ENCODE results near the gene HMX3.

The HMX3 gene

DNA sequence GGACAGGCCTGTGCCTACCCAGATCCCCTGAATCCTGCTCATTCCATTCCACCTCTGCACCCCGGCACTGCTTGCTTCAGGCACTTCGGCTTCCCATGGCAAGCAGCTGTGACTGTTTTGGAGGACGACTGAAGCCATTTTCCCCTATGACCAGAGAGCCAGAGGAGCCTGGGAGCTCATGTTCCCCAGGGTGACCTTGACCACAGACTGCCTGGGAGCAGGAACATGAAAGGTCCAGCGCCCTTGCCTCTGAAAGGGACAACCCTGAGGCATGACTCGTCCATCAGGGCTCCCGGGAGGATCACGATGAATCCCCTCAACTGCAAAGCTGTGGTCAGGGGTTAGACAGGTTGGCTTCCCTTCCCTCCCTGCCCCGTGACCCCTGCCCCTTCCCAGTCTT lies 16.7 kb upstream of the HMX3 start:
- peaks cover 47% of the 10 kb centered on the region for H3K27me3 Mint-ChIP-seq
- H3K4me3 Mint-ChIP-seq = no peak overlapping the region
- H3K9me3 Mint-ChIP-seq = no peaks in the 10 kb centered on the region
- H3K27ac Mint-ChIP-seq = no peak overlapping the region
- no peaks in the 10 kb centered on the region for H3K36me3 Mint-ChIP-seq (ENCODE audit: low read depth)
- H3K4me1 Mint-ChIP-seq (ENCODE audit: low read depth) = no peaks in the 10 kb centered on the region

DNA sequence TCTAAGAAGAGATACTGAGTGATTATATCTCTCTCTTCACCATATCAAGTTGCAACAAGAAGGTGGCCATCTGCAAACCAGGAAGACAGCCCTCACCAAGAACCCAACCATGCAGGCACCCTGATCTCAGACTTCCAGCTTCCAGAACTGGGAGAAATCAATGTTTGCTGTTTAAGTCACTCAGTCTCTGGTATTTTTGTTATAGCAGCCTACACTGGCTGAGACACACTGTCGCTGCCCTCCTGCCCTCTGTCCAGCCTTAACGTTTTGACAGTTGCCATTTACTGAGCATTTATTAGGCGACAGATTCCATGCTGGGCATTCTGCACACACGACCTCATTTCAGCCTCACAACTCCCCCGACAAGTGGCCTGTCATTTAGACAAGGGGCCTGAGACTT lies 9.5 kb upstream of the HMX3 start:
- no peak overlapping the region for H3K27ac Mint-ChIP-seq
- no peaks in the 10 kb centered on the region for H3K9me3 Mint-ChIP-seq
- no peak overlapping the region for H3K4me3 Mint-ChIP-seq
- H3K36me3 Mint-ChIP-seq (ENCODE audit: low read depth) = no peaks in the 10 kb centered on the region
- H3K27me3 Mint-ChIP-seq = peaks cover 76% of the 10 kb centered on the region
- no peaks in the 10 kb centered on the region for H3K4me1 Mint-ChIP-seq (ENCODE audit: low read depth)

DNA sequence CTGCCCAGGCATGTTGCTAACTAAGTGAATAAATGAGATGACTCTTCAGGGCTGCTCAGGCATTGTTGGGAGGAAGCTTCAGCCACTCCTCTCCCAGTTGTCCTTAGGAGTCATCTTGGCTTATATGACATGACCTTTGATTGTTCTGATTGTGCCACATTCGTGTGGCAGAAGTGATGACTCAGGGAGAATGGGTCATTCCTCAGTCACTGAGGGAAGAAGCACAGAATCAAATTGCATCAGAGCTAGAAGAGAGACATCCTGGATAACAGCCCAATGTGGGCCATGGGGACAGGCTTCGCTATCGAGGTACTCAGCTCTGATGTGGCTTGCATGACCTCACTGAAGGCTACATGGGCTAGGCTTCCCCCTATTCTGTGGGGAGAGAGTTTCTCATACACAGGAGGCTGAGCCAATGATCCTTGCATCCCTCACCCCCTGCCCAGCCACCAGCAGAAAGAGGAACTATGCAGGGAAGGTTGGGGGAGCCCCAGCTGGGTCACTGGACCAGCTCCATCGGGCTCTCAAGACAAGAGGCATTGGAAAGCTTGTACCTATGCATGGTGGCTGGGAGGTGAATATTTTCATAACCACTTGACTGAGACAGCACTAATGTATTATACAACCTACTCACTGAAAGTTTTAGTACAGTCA lies 6.0 kb upstream of the HMX3 start:
- Mint-ChIP-seq H3K36me3 (ENCODE audit: low read depth) (no peaks in the 10 kb centered on the region), H3K27ac (no peak overlapping the region), H3K4me1 (ENCODE audit: low read depth) (peaks cover 22% of the 10 kb centered on the region), H3K9me3 (no peaks in the 10 kb centered on the region), H3K4me3 (no peak overlapping the region), H3K27me3 (peaks cover 91% of the 10 kb centered on the region)

DNA sequence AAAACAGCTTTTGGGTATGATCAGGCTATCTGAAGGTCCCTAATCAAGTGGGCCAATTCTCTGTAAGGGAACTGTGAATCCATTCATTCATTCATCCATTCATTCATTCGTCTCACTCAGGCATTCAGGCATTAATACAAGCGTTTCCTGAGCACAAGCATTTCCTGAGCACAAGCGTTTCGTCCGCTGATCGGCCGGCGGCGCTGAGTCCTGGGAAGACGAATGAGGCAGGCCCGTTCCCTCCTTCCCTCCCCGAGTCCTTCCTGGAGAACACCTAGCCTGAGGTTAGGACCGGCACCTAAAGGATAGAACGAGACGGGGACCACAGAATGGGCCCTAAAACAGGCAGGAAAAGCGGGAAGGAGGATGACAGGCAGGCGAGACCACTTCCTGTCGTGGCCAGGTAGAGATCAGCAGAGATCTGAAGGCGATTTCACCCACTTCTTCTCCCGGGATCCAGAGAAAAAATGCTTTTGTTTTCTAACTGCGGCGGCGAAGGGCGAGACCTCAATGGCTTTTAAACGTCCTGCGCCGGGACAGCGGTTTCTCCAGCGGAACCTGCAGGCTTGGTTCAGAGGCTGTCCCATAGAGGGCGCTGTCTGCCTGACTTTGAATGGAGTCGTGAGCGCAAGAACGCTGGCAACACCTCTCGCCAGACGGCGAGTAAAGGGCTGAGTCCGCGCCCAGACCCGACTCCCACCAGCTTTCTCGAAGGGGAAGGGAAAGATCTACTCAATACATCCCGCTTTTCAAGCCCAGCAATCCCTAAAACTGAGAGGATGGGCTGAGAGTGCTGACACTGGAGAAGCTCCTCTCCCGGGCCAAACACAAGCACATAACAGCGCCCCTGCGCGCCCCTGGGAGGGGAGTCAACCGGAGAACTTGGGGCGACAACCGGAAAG lies 2.9 kb upstream of the HMX3 start:
- Mint-ChIP-seq H3K27ac (peak overlapping the region; percentile 68), H3K9me3 (no peaks in the 10 kb centered on the region), H3K27me3 (peaks cover 77% of the 10 kb centered on the region), H3K4me3 (peak overlapping the region; percentile 72), H3K4me1 (ENCODE audit: low read depth) (peaks cover 32% of the 10 kb centered on the region), H3K36me3 (ENCODE audit: low read depth) (no peaks in the 10 kb centered on the region)

DNA sequence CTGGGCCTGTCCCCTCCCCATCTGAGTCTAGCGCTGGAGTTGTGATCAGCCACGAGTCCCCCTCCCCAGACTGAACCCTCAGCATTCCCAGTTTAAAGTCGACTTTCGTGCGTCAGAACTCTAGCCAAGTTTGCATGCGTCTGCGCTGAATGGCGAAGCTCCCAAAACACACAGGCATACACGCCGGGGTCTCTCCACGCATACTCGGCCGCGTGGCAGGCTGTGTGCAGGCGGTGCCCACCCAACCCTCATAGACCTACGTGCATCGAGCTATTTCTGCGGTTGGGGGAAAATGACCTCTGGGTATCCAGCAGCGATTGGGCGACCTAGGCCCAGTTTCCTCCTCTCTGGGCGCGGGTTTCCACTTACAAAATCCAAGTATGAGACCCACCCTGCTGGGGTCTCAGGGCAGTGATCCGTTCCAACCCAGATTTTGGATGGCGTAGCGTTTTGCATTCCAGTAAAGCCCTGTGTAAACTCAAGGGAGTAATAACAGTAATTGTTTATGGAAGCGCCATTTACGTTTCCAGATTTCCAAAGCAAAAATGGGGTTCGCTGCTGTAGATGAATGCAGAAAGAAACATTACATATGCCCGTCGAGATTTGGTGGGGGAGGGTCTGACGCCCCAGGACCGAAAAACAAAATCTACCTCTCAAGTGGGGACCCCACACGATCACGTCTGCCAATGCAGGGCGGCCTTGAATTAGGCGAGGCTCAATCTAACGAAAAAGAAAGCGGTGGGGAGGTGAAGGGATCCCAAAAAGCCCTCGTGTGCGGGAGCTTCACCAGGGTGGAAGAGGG lies 2.0 kb upstream of the HMX3 start:
- H3K27ac Mint-ChIP-seq = peak overlapping the region; percentile 40
- H3K4me1 Mint-ChIP-seq (ENCODE audit: low read depth) = peaks cover 38% of the 10 kb centered on the region
- H3K36me3 Mint-ChIP-seq (ENCODE audit: low read depth) = no peaks in the 10 kb centered on the region
- H3K4me3 Mint-ChIP-seq = peak overlapping the region; percentile 72
- peaks cover 78% of the 10 kb centered on the region for H3K27me3 Mint-ChIP-seq
- no peaks in the 10 kb centered on the region for H3K9me3 Mint-ChIP-seq

DNA sequence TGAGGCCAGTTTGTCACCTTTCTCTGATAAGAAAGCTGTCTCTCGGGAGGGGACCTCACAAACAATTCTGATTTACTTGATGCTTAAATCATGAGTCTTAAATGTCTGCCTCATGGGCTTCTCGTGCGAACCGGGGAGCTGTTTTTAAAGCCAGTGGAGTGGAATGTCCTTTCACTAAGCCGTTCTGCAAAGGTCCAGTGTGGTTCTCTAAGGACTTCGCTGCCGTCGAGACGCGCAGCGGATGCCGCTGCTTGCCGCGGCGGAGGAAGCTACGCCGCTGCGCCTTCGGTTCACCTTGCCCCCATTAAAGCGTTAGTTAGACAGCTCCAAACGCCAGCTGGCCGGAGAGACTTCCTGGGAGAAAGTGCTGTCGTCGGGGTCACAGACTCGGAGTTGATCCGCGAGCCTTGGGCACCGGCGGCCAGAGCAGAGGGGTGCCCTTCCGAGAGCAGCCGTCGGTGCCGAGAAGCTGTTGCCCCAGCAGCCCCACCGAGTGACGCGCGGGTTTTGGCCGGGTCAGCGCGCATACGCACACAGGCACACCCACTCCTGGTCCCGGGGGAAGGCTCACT lies 1.3 kb upstream of the HMX3 start:
- peaks cover 41% of the 10 kb centered on the region for H3K4me1 Mint-ChIP-seq (ENCODE audit: low read depth)
- H3K4me3 Mint-ChIP-seq = peak overlapping the region; percentile 57
- H3K9me3 Mint-ChIP-seq = no peaks in the 10 kb centered on the region
- H3K27ac Mint-ChIP-seq = peak overlapping the region; percentile 40
- H3K27me3 Mint-ChIP-seq = peaks cover 80% of the 10 kb centered on the region
- H3K36me3 Mint-ChIP-seq (ENCODE audit: low read depth) = no peaks in the 10 kb centered on the region

DNA sequence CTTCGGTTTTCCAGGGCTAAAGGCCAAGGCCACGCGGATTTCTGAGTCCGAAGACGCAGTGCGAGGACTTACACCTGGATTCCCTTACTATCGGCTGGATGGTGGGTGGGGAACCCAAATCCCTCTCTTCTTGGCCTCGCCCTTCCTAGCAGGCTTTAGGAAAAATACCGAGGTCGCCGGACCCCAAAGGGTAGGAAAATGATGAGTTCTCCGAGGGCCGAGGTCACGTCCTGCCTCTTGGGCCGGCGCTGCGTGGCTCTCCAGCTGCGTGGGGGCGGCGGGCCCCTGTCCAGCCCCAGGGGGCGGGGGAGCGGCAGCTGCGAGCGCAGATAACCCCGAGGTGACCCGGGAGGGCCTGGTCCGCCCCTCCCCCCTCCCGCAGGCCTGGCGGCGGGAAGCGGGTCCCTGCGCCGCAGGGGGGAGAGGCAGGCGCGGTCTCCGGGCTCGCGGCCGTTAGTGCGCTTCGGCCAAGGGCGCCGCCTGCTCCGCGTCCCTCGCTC lies 805 bp upstream of the HMX3 start:
- Mint-ChIP-seq H3K27ac (no peak overlapping the region), H3K4me1 (ENCODE audit: low read depth) (peaks cover 41% of the 10 kb centered on the region), H3K27me3 (peaks cover 79% of the 10 kb centered on the region), H3K4me3 (peak overlapping the region; percentile 26), H3K9me3 (no peaks in the 10 kb centered on the region), H3K36me3 (ENCODE audit: low read depth) (no peaks in the 10 kb centered on the region)

DNA sequence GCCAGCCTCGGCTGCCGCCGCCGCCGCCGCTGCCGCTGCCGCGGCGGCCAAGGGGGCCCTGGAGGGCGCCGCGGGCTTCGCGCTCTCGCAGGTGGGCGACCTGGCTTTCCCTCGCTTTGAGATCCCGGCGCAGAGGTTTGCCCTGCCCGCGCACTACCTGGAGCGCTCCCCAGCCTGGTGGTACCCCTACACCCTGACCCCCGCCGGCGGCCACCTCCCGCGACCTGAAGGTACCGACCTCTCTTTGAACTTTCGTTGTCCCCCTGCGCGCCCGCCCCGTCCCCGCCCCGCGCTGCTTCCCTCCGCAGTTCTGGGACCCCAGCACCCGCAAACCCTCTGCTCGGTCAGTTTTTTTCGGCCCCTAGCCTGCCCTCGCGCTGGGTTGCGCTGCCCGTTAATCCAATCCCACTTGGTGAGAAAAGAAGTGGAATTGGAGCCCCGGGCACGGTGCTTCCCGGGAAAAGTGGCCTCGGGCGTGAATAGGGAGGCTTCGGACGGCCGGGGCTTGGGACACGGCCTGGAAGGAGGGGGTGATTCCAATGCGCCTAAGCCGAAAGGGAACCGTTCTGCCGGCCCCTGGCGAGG lies 543 bp downstream of the HMX3 start:
- no peaks in the 10 kb centered on the region for H3K36me3 Mint-ChIP-seq (ENCODE audit: low read depth)
- H3K27me3 Mint-ChIP-seq = peaks cover 80% of the 10 kb centered on the region
- no peaks in the 10 kb centered on the region for H3K9me3 Mint-ChIP-seq
- peaks cover 47% of the 10 kb centered on the region for H3K4me1 Mint-ChIP-seq (ENCODE audit: low read depth)
- H3K4me3 Mint-ChIP-seq = peak overlapping the region; percentile 30
- no peak overlapping the region for H3K27ac Mint-ChIP-seq

DNA sequence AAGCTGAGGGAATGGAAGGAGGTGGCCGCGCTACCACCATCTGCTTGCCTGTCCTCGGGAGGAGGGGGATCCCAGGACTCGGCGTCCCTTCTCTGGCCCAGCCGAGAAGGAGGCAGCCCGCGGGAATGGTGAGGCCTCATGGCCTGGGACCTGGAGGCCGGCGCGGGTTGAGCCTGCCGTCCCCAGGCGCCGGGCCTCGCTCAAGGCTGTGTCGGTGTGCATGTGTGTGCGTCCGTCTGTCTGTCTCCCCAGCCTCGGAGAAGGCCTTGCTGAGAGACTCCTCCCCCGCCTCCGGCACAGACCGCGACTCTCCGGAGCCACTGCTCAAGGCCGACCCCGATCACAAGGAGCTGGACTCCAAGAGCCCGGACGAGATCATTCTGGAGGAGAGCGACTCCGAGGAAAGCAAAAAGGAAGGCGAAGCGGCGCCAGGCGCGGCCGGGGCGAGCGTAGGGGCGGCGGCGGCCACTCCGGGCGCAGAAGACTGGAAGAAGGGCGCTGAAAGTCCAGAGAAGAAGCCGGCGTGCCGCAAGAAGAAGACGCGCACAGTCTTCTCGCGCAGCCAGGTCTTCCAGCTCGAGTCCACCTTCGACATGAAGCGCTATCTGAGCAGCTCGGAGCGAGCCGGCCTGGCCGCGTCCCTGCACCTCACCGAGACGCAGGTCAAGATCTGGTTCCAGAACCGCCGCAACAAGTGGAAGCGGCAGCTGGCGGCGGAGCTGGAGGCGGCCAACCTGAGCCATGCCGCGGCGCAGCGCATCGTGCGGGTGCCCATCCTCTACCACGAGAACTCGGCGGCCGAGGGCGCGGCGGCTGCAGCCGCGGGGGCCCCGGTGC lies 1.3 kb downstream of the HMX3 start:
- no peaks in the 10 kb centered on the region for H3K36me3 Mint-ChIP-seq (ENCODE audit: low read depth)
- H3K27ac Mint-ChIP-seq = peak overlapping the region; percentile 81
- H3K9me3 Mint-ChIP-seq = no peaks in the 10 kb centered on the region
- peaks cover 80% of the 10 kb centered on the region for H3K27me3 Mint-ChIP-seq
- peak overlapping the region; percentile 79 for H3K4me3 Mint-ChIP-seq
- peaks cover 47% of the 10 kb centered on the region for H3K4me1 Mint-ChIP-seq (ENCODE audit: low read depth)

DNA sequence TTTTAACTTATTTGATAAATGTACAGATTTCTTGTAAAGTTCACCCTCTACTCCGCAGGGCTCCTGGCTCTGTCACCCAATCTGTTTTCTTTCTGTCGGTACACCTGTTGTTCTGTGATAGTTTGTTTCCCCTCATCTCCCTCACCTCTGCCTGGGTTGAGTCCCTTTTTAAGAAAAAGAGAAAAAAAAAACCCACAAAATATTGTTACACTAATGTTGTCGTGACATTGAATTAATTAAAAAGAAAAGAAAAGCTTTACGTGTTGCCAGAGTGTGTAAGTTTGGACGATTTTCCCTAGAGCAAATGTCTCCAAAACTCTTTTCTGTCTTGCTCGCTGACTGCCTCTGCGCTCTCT lies 3.4 kb downstream of the HMX3 start:
- Mint-ChIP-seq H3K9me3 (no peaks in the 10 kb centered on the region), H3K4me1 (ENCODE audit: low read depth) (peaks cover 47% of the 10 kb centered on the region), H3K27me3 (peaks cover 80% of the 10 kb centered on the region), H3K36me3 (ENCODE audit: low read depth) (no peaks in the 10 kb centered on the region), H3K27ac (peak overlapping the region; percentile 13), H3K4me3 (no peak overlapping the region)

DNA sequence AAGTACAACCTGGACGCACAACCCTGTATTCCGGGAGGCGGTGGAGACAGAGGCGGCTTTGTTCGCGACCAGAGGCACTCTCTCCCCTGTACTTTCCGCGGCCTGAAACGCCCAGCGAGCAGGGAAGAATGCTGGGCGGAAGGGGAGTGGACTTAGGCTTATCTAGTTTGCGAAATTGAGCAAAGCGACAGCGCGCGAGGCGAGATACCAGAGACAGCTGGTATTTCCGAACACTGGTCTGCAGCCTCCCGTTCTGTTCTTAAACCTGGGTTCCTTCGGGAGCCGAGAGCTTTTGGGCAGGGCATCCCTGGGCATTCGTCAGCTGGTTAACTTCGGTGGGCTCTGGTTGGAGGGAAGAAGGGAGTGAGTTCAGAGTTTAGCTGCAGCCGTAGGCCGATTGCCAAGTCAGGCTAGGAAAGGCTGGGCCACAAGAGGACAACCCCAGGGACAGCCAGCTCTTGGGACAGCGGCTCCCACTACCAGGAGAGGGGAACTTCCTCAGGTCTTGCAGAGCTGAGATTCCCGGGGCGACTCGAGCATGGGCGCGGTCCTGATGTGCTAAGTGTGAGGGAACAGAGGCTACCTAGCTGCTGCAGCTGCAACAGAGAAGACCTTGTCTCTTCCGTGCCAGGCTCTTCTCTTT lies 3.9 kb downstream of the HMX3 start:
- Mint-ChIP-seq H3K9me3 (no peaks in the 10 kb centered on the region), H3K27me3 (peaks cover 80% of the 10 kb centered on the region), H3K27ac (no peak overlapping the region), H3K4me1 (ENCODE audit: low read depth) (peaks cover 44% of the 10 kb centered on the region), H3K36me3 (ENCODE audit: low read depth) (no peaks in the 10 kb centered on the region), H3K4me3 (no peak overlapping the region)

DNA sequence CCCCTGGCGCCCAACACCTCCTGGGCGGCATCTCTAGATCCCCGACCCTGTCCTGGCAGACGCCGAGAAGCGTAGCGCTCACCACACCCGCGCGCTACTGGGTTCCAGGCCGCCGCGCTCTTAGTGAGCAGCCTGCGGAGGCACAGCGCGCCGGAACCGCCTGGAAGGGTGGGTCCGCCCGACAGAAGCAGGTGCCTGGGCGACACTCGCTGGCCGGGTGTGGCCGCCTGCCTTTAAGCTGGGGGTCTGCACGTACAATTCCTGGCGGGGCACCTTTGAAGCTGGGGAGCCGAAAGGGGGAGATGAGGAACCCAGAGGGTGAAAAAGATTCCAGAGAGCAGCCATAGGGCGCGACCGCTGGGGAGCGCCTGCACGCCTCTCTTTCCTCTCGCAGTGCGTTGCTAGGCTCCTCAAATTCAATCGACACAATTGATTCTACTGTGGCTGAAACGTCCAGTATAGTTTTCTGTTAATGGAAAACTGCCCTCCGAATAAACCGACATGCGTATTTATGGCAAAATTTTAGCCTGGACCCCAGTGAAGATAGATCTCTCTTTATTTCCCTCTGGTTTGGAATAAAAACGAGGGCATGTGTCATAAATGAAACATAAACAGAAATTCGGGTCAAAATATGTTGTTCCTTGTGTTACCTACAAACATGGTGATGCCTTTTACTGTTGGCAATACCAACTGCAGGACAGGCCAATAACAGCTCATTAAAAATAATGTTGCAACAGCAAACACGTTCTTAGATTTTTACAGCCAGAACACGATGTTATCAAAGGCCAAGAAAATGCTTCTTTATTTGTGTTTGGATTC lies 4.6 kb downstream of the HMX3 start:
- peaks cover 86% of the 10 kb centered on the region for H3K27me3 Mint-ChIP-seq
- H3K4me3 Mint-ChIP-seq = no peak overlapping the region
- no peaks in the 10 kb centered on the region for H3K36me3 Mint-ChIP-seq (ENCODE audit: low read depth)
- no peak overlapping the region for H3K27ac Mint-ChIP-seq
- H3K9me3 Mint-ChIP-seq = no peaks in the 10 kb centered on the region
- H3K4me1 Mint-ChIP-seq (ENCODE audit: low read depth) = peaks cover 52% of the 10 kb centered on the region

DNA sequence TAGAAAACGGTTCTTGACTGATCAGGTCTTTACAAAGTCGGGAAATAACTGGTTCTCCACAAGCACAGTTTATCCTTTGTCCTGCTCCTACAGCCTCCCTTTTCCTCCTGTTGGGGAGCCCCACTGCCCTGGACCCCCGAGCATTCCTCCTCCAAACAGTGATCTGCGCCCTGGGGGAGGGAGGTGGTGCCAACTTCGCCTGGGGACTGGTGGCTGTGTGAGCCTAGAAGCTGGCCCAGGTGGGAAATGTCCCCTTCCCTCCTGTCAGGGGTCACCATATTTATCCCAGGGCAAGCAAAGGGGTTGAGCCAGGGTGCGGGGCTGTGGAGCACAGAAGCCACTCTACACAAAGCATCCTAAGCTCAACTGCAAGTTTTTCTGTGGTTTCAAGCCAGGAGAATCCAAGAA lies 5.2 kb downstream of the HMX3 start:
- Mint-ChIP-seq H3K9me3 (no peaks in the 10 kb centered on the region), H3K4me1 (ENCODE audit: low read depth) (peaks cover 57% of the 10 kb centered on the region), H3K4me3 (no peak overlapping the region), H3K27me3 (peaks cover 91% of the 10 kb centered on the region), H3K36me3 (ENCODE audit: low read depth) (no peaks in the 10 kb centered on the region), H3K27ac (no peak overlapping the region)
